Trophoblast cell (in vitro differentiated cells and primary cell): ENCODE measurements around the gene SRGAP3.
A peak's percentile ranks its signal among the peaks of the same experiment; 100 is the strongest.
"Not testable (repeated sequence)": the region's sequence is repeated elsewhere in the genome, so short reads cannot be mapped to it uniquely, and the experiment has no call there.

ENCODE experiments used
- DNase-seq, 2 donors: peaks; one replicate each; pipeline ENCODE4 v3.0.0-alpha.2; 2016
- H2AFZ ChIP-seq: 2 replicates; pipeline ENCODE4 v1.6.1; 2013; ENCODE audit warnings: low read length, moderate library complexity, mild to moderate bottlenecking; ENCODE audit not compliant: insufficient read depth, poor library complexity
- H2AK5ac ChIP-seq: 2 replicates; pipeline ENCODE4 v1.6.1; 2013; ENCODE audit warnings: mild to moderate bottlenecking, low read length
- H2BK120ac ChIP-seq: 2 replicates; pipeline ENCODE4 v1.6.1; 2013; ENCODE audit warnings: low read length, mild to moderate bottlenecking, moderate library complexity; ENCODE audit not compliant: insufficient read depth, poor library complexity
- H2BK12ac ChIP-seq: 2 replicates; pipeline ENCODE4 v1.6.1; 2013; ENCODE audit warnings: mild to moderate bottlenecking, low read length, moderate library complexity
- H2BK5ac ChIP-seq: 2 replicates; pipeline ENCODE4 v1.6.1; 2013; ENCODE audit warnings: low read length, low read depth, moderate library complexity, mild to moderate bottlenecking; ENCODE audit not compliant: poor library complexity
- H3K14ac ChIP-seq: 2 replicates; pipeline ENCODE4 v1.6.1; 2013; ENCODE audit warnings: mild to moderate bottlenecking, low read length
- H3K18ac ChIP-seq: 2 replicates; pipeline ENCODE4 v1.6.1; 2013; ENCODE audit warnings: mild to moderate bottlenecking, low read length
- H3K23ac ChIP-seq: 2 replicates; pipeline ENCODE4 v1.6.1; 2013; ENCODE audit warnings: low read length
- H3K27ac ChIP-seq: 2 replicates; pipeline ENCODE4 v1.5.1; 2013; ENCODE audit warnings: low read depth, mild to moderate bottlenecking, inconsistent platforms, low read length, moderate library complexity
- H3K27me3 ChIP-seq: 2 replicates; pipeline ENCODE4 v1.6.1; 2013; ENCODE audit warnings: inconsistent platforms, mild to moderate bottlenecking, low read length, moderate library complexity; ENCODE audit not compliant: insufficient read depth
- H3K36me3 ChIP-seq, 2 experiments: 1 replicate in 1 of 2; 2 replicates in 1 of 2; pipeline ENCODE4 v1.6.1; 2013; ENCODE audit warnings: low read length in 2 of 2, mild to moderate bottlenecking in 2 of 2, moderate library complexity in 1 of 2; ENCODE audit not compliant: insufficient read depth in 2 of 2, control insufficient read depth in 1 of 2
- H3K4ac ChIP-seq: 2 replicates; pipeline ENCODE4 v1.6.1; 2013; ENCODE audit warnings: low read depth, mild to moderate bottlenecking, low read length, moderate library complexity
- H3K4me1 ChIP-seq, 2 experiments: 1 replicate in 1 of 2; 2 replicates in 1 of 2; pipeline ENCODE4 v1.6.1; 2013; ENCODE audit warnings: low read length in 2 of 2, mild to moderate bottlenecking in 2 of 2, moderate library complexity in 1 of 2; ENCODE audit not compliant: insufficient read depth in 2 of 2, control insufficient read depth in 1 of 2
- H3K4me2 ChIP-seq: 2 replicates; pipeline ENCODE4 v1.6.1; 2013; ENCODE audit warnings: inconsistent platforms, mild to moderate bottlenecking, low read length, moderate library complexity
- H3K4me3 ChIP-seq: 2 replicates; pipeline ENCODE4 v1.5.1; 2013; ENCODE audit warnings: mild to moderate bottlenecking, low read depth, low read length, inconsistent platforms
- H3K79me1 ChIP-seq: one replicate; pipeline ENCODE4 v1.6.1; 2013; ENCODE audit warnings: low read length
- H3K79me2 ChIP-seq: 2 replicates; pipeline ENCODE4 v1.6.1; 2013; ENCODE audit warnings: low read length, mild to moderate bottlenecking; ENCODE audit not compliant: control insufficient read depth, insufficient read depth, poor library complexity
- H3K9ac ChIP-seq: 2 replicates; pipeline ENCODE4 v1.6.1; 2013; ENCODE audit warnings: mild to moderate bottlenecking, low read length
- H3K9me3 ChIP-seq: 2 replicates; pipeline ENCODE4 v1.6.1; 2013; ENCODE audit warnings: low read depth, mild to moderate bottlenecking, control low read depth, inconsistent platforms, low read length; ENCODE audit not compliant: insufficient read depth
- H4K12ac ChIP-seq: 2 replicates; pipeline ENCODE4 v1.6.1; 2013; ENCODE audit warnings: low read depth, mild to moderate bottlenecking, low read length, moderate library complexity
- H4K8ac ChIP-seq: 2 replicates; pipeline ENCODE4 v1.6.1; 2013; ENCODE audit warnings: low read depth, mild to moderate bottlenecking, low read length, moderate library complexity
- H4K91ac ChIP-seq: one replicate; pipeline ENCODE4 v1.6.1; 2013; ENCODE audit warnings: low read depth, mild to moderate bottlenecking, low read length, moderate library complexity
- WGBS: extraction: QIAGEN DNeasy Blood & Tissue Kit; methylation state at CpG from one replicate; pipeline ENCODE4 v1.1.7; 2013; ENCODE audit warnings: missing lambda C conversion rate; ENCODE audit not compliant: insufficient read length, insufficient coverage; ENCODE audit errors: extremely low coverage; 5-methylcytosine and 5-hydroxymethylcytosine counted together

Gene SRGAP3

GRCh38 chr3:9088441-9089353, 160.7 kb downstream of the SRGAP3 start:
- H2AFZ ChIP-seq = no peak overlapping the region
- H2BK12ac ChIP-seq = no peak overlapping the region
- no peaks in the 10 kb centered on the region for H3K9me3 ChIP-seq
- H3K23ac ChIP-seq = no peak overlapping the region
- H3K27ac ChIP-seq = no peak overlapping the region
- H4K91ac ChIP-seq = no peak overlapping the region
- H3K36me3 ChIP-seq = no peaks in the 10 kb centered on the region
- H3K79me2 ChIP-seq = no peaks in the 10 kb centered on the region
- H3K4me1 ChIP-seq = no peaks in the 10 kb centered on the region
- H3K4me2 ChIP-seq = no peak overlapping the region
- H2BK120ac ChIP-seq = no peak overlapping the region
- H4K12ac ChIP-seq = no peak overlapping the region
- WGBS = no CpG with 5 or more reads among the region's 12 CpGs
- DNase-seq = no peak
- H2BK5ac ChIP-seq = no peak overlapping the region
- no peak overlapping the region for H3K9ac ChIP-seq
- no peaks in the 10 kb centered on the region for H3K27me3 ChIP-seq
- no peak overlapping the region for H3K14ac ChIP-seq
- no peak overlapping the region for H2AK5ac ChIP-seq
- no peak overlapping the region for H3K4ac ChIP-seq
- no peak overlapping the region for H3K18ac ChIP-seq
- H4K8ac ChIP-seq = no peak overlapping the region
- H3K4me3 ChIP-seq = no peak overlapping the region
- H3K79me1 ChIP-seq = no peaks in the 10 kb centered on the region

DNA sequence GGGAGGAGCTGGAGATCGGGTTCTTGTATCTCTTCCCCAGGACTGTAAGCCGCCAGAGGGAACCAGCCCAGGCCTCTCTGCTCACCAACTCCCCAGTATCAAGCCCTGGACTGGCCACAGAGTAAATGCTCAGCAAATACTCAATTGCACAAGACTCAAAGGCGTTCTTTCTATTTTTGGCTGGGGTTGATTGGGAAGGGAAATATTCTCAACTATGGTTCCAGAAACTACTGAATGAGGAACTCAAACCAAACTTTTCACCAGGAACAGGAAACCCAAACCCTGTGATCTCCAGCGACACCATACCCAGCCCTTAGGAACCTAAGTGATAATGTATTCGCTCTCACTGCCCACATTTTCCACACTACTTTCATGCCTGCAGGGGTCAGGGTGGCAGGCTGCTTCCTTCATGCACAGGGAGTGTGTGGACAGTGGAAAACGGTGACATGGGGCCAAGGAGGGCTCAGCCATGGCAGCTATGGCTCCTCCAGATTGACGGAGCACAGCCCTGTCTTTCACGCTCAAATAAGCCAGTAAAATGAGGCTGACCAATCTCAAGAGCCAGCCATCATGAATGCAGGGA, 161.5 kb downstream of the SRGAP3 start:
- no peak overlapping the region for H2AK5ac ChIP-seq
- H3K79me2 ChIP-seq = no peaks in the 10 kb centered on the region
- no peaks in the 10 kb centered on the region for H3K27me3 ChIP-seq
- no peaks in the 10 kb centered on the region for H3K4me1 ChIP-seq
- H2AFZ ChIP-seq = no peak overlapping the region
- H2BK12ac ChIP-seq = no peak overlapping the region
- H3K27ac ChIP-seq = no peak overlapping the region
- no peak overlapping the region for H3K4me3 ChIP-seq
- DNase-seq = peak in 1 of 2 donors; percentile 9
- H3K79me1 ChIP-seq = no peaks in the 10 kb centered on the region
- no peak overlapping the region for H3K4ac ChIP-seq
- no peak overlapping the region for H2BK120ac ChIP-seq
- H3K36me3 ChIP-seq = no peaks in the 10 kb centered on the region
- no peak overlapping the region for H4K91ac ChIP-seq
- no peak overlapping the region for H3K14ac ChIP-seq
- H3K18ac ChIP-seq = no peak overlapping the region
- no CpG with 5 or more reads among the region's 8 CpGs for WGBS
- no peak overlapping the region for H2BK5ac ChIP-seq
- no peaks in the 10 kb centered on the region for H3K9me3 ChIP-seq
- no peak overlapping the region for H3K9ac ChIP-seq
- no peak overlapping the region for H4K12ac ChIP-seq
- no peak overlapping the region for H4K8ac ChIP-seq
- no peak overlapping the region for H3K4me2 ChIP-seq
- no peak overlapping the region for H3K23ac ChIP-seq

GRCh38 chr3:9085428-9085827, 164.0 kb downstream of the SRGAP3 start:
- H3K27me3 ChIP-seq, DNase-seq: not testable (repeated sequence)
- WGBS = no CpG with 5 or more reads among the region's 2 CpGs

GRCh38 chr3:9081184-9081818, 168.1 kb downstream of the SRGAP3 start:
- H3K27me3 ChIP-seq = no peaks in the 10 kb centered on the region
- no peak overlapping the region for H2AK5ac ChIP-seq
- H2AFZ ChIP-seq = no peak overlapping the region
- H3K79me1 ChIP-seq = no peaks in the 10 kb centered on the region
- H2BK12ac ChIP-seq = no peak overlapping the region
- H3K36me3 ChIP-seq = no peaks in the 10 kb centered on the region
- H3K4ac ChIP-seq = no peak overlapping the region
- no peak overlapping the region for H2BK120ac ChIP-seq
- H3K9me3 ChIP-seq = peaks cover 4% of the 10 kb centered on the region
- no CpG with 5 or more reads among the region's 1 CpG for WGBS
- H3K4me1 ChIP-seq = peaks cover 0 to 7% of the 10 kb centered on the region in 2 experiments
- no peak overlapping the region for H3K27ac ChIP-seq
- H3K23ac ChIP-seq = no peak overlapping the region
- no peak overlapping the region for H4K91ac ChIP-seq
- no peak overlapping the region for H3K4me3 ChIP-seq
- H2BK5ac ChIP-seq = no peak overlapping the region
- H4K8ac ChIP-seq = no peak overlapping the region
- H3K9ac ChIP-seq = no peak overlapping the region
- H3K79me2 ChIP-seq = no peaks in the 10 kb centered on the region
- no peak overlapping the region for H4K12ac ChIP-seq
- no peak overlapping the region for H3K4me2 ChIP-seq
- H3K14ac ChIP-seq = no peak overlapping the region
- H3K18ac ChIP-seq = no peak overlapping the region
- no peak for DNase-seq

More at GRCh38 chr3:9085428-9085827, 164.0 kb downstream of the SRGAP3 start:
- not testable (repeated sequence) for H2BK5ac ChIP-seq, H3K23ac ChIP-seq, H3K9ac ChIP-seq, H3K36me3 ChIP-seq, H3K9me3 ChIP-seq, H3K4me3 ChIP-seq, H2AK5ac ChIP-seq, H3K4ac ChIP-seq, H3K18ac ChIP-seq, H2BK12ac ChIP-seq, H3K79me1 ChIP-seq, H3K4me1 ChIP-seq, H2AFZ ChIP-seq, H4K8ac ChIP-seq, H4K12ac ChIP-seq, H3K79me2 ChIP-seq, H3K27ac ChIP-seq, H4K91ac ChIP-seq, H3K14ac ChIP-seq, H3K4me2 ChIP-seq, H2BK120ac ChIP-seq
